ENCODE data around the gene IFNG-AS1. TPM values are rescaled to one million over a fixed set of nuclear protein-coding genes. Genes with fewer than 3 reads are reported as not detected.

IFNG-AS1 gene
- total RNA-seq, 2 experiments from 2014 or later = 15.7 to 36.8 TPM

- no peak for DNase-seq (ENCODE audit: low spot score)
- Histone ChIP-seq H3K4me2 (ENCODE audit: low read length) (no peak overlapping the region), H3K9me3 (ENCODE audit: low read length) (no peaks in the 10 kb centered on the region; the same call in 1 of the 2 replicates), H3K9me2 (ENCODE audit: insufficient read depth, low read length) (no peaks in the 10 kb centered on the region), H3K4me1 (ENCODE audit: insufficient read depth, low read length, poor library complexity, severe bottlenecking) (no peaks in the 10 kb centered on the region), H3K27ac (ENCODE audit: low read depth, low read length, poor library complexity, severe bottlenecking) (no peak overlapping the region), H3K4me3 (ENCODE audit: low read depth, low read length, poor library complexity, severe bottlenecking) (no peak overlapping the region), H3K79me2 (ENCODE audit: insufficient read depth, low read depth, low read length) (no peaks in the 10 kb centered on the region), H2AFZ (ENCODE audit: low read length) (no peak overlapping the region), H3K36me3 (ENCODE audit: insufficient read depth, low read length) (peaks cover 73% of the 10 kb centered on the region), H4K20me1 (ENCODE audit: insufficient read depth, low read length) (no peaks in the 10 kb centered on the region)
- no TSS peak for BruUV-seq (replicated peaks)
- TF ChIP-seq EZH2phosphoT487 (IDR thresholded peaks at IDR 0.05; ENCODE audit: borderline replicate concordance, low read depth, low read length) = no peak
- no peak for TF ChIP-seq CTCF (conservative IDR thresholded peaks at IDR 0.05; ENCODE audit: low read length)
- CTCF ChIA-PET (ENCODE audit: unreplicated experiment) = no interaction called here
- POLR2A ChIA-PET = interaction anchor here (0.6 to 0.7 kb wide), 2 partner anchors 254 to 1223 kb away, joined by 3 to 5 read pairs; no protein-coding TSS in a partner anchor
- intact Hi-C loops (cut with micrococcal nuclease; ENCODE audit: unreplicated experiment) = loop anchor here (10.0 kb wide), 1 partner anchor 676 kb away; no protein-coding TSS in a partner anchor
Observed at GRCh38 chr12:68031174-68031573, 41.9 kb downstream of the IFNG-AS1 start.

- no peaks in the 10 kb centered on the region for H3K9me2 ChIP-seq (ENCODE audit: insufficient read depth, low read length)
- no peaks in the 10 kb centered on the region for H3K79me2 ChIP-seq (ENCODE audit: insufficient read depth, low read depth, low read length)
- ChIA-PET POLR2A (interaction anchor here (0.6 kb wide), 1 partner anchor 1222 kb away, joined by 3 read pairs; no protein-coding TSS in a partner anchor), CTCF (ENCODE audit: unreplicated experiment) (no interaction called here)
- DNase-seq (ENCODE audit: low spot score) = no peak
- no TSS peak for BruUV-seq (replicated peaks)
- no peak overlapping the region for H2AFZ ChIP-seq (ENCODE audit: low read length)
- no peak overlapping the region for H3K27ac ChIP-seq (ENCODE audit: low read depth, low read length, poor library complexity, severe bottlenecking)
- intact Hi-C loops (cut with micrococcal nuclease; ENCODE audit: unreplicated experiment) = loop anchor here (10.0 kb wide), 1 partner anchor 677 kb away; no protein-coding TSS in a partner anchor
- no peaks in the 10 kb centered on the region for H4K20me1 ChIP-seq (ENCODE audit: insufficient read depth, low read length)
- TF ChIP-seq CTCF (conservative IDR thresholded peaks at IDR 0.05; ENCODE audit: low read length) (no peak), EZH2phosphoT487 (IDR thresholded peaks at IDR 0.05; ENCODE audit: borderline replicate concordance, low read depth, low read length) (no peak)
- no peaks in the 10 kb centered on the region for H3K4me1 ChIP-seq (ENCODE audit: insufficient read depth, low read length, poor library complexity, severe bottlenecking)
- peaks cover 65% of the 10 kb centered on the region for H3K36me3 ChIP-seq (ENCODE audit: insufficient read depth, low read length)
- no peak overlapping the region for H3K4me3 ChIP-seq (ENCODE audit: low read depth, low read length, poor library complexity, severe bottlenecking)
- no peaks in the 10 kb centered on the region; the same call in 1 of the 2 replicates for H3K9me3 ChIP-seq (ENCODE audit: low read length)
- no peak overlapping the region for H3K4me2 ChIP-seq (ENCODE audit: low read length)
Observed at GRCh38 chr12:68031881-68032739, 42.9 kb downstream of the IFNG-AS1 start.

GRCh38 chr12:68034567-68034966, 45.3 kb downstream of the IFNG-AS1 start:
- Histone ChIP-seq H3K79me2 (ENCODE audit: insufficient read depth, low read depth, low read length) (no peaks in the 10 kb centered on the region), H3K9me3 (ENCODE audit: low read length) (no peaks in the 10 kb centered on the region), H3K4me1 (ENCODE audit: insufficient read depth, low read length, poor library complexity, severe bottlenecking) (no peaks in the 10 kb centered on the region), H3K4me2 (ENCODE audit: low read length) (no peak overlapping the region), H4K20me1 (ENCODE audit: insufficient read depth, low read length) (no peaks in the 10 kb centered on the region), H3K36me3 (ENCODE audit: insufficient read depth, low read length) (peaks cover 41% of the 10 kb centered on the region), H3K9me2 (ENCODE audit: insufficient read depth, low read length) (no peaks in the 10 kb centered on the region), H3K27ac (ENCODE audit: low read depth, low read length, poor library complexity, severe bottlenecking) (no peak overlapping the region), H2AFZ (ENCODE audit: low read length) (no peak overlapping the region), H3K4me3 (ENCODE audit: low read depth, low read length, poor library complexity, severe bottlenecking) (no peak overlapping the region)
- DNase-seq (ENCODE audit: low spot score) = no peak
- CTCF ChIA-PET (ENCODE audit: unreplicated experiment) = no interaction called here
- no peak for TF ChIP-seq CTCF (conservative IDR thresholded peaks at IDR 0.05; ENCODE audit: low read length)
- BruUV-seq (replicated peaks) = no TSS peak
- intact Hi-C loops (cut with micrococcal nuclease; ENCODE audit: unreplicated experiment) = loop anchor here (10.0 kb wide), 1 partner anchor 680 kb away; no protein-coding TSS in a partner anchor
- POLR2A ChIA-PET = interaction anchor here (1.5 kb wide), 1 partner anchor 9 kb away, joined by 3 read pairs; no protein-coding TSS in a partner anchor

Measured in OCI-LY7 (cell line).